HG02852 (cell line): ENCODE results near the gene CYSTM1.

Experiments used
- ATAC-seq: cut with Tn5 transposase; IDR thresholded peaks from one replicate; pipeline ENCODE4 v1.9.1; 2021; ENCODE audit warnings: mild to moderate bottlenecking, moderate library complexity; ENCODE audit not compliant: unreplicated experiment

CYSTM1 gene

GRCh38 chr5:140232731-140233130 lies 57.7 kb downstream of the CYSTM1 start:
- ATAC-seq, result no peak

DNA sequence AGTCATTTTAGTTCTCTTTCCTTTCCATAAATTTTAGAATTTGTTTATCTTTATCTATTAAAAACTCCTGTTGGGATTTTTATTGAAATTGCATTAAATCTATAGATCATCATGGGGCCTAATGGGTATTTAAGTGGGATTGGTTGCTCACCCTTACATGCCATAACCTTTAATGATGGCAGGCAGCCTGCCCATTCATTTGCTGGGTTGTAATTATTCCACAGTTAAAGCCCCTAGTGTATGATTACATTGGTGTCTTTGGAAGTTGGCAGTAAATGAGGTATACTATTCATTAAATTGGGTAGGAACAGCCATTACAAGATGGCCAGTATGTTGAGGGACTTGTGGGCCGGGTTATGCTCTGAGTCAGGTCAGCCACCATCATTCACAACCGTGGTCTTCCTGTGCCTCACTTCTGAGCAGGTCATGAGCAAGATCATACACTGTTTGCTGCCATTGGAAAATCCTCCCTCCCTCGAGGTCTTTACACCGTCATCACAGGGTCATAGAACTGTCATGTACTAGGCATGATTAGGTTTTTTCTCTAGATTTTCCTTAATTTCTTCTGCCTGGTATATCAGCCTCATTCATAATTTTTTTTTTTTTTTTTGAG lies 59.5 kb downstream of the CYSTM1 start:
- ATAC-seq, result no peak

DNA sequence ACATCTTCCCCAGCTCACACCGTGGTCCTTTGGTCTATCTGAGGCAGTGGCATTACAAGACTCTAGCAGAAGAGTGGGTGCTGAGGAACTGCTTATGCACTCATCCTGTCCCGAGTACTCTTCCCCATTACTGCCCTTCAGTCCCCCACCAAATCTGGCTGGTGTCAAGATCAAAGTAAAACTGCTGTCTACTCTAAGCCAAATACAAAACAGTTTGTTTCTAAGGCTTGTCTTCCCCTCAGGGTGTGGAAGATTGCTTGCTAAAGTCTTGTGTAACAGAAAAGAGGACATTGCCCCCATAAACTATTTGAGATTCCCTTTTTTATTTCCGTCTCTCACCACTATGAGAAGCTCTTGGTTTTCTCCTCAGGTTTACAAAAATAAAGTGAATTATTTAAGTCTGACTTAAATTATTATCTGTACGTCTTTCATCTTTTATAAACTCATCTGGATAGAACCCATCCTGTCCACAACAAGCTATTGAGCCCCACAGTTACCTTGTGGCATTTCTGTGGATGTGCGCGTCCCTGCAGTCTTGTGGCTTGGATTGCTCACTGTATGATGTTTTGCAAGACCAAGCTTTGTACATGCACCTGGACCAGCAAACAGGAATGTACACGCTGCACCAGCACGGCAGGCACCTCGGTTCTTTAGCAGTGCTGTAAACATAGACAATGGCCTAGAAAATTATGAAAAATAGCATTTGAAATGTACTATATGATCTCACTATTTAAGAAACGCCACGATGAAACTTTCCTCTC lies 61.0 kb downstream of the CYSTM1 start:
- no peak for ATAC-seq

DNA sequence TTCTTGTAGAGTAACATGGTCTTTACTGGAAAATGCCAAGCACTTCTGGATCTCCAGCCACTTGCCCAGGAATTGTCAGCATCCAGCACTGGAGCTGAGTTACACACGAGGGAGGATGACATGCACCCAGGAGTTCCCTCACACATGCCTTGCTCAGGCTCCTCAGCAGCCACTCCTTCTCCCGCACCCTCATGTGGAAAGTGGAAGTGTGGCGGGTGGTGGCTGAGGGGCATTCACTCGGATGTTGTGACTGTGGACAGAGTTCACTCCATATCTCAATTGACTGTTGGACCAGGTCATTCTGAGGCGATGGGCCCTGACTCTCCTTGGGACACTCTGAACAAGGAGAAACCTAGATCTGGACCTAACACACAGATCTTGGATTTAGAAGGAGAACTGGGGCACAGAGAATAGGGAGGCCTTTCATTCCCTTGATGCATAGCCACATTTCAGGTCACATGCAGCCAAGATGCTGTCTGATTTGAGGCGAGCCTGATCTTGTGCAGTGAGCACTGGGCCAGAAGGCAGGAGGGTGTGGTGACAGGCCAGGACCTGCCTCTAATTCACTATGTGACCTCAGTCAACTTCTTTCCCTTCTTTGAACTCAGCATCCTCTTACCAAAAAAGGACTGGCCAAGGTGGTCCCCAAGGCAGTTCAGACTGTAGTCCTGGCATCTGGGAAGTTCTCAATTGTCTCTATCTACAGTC lies 62.1 kb downstream of the CYSTM1 start:
- no peak for ATAC-seq

- ATAC-seq, result no peak
Measured at GRCh38 chr5:140238756-140239155, 63.8 kb downstream of the CYSTM1 start.

- ATAC-seq, result no peak
Measured at GRCh38 chr5:140239461-140239860, 64.5 kb downstream of the CYSTM1 start.

GRCh38 chr5:140239939-140240700 lies 65.1 kb downstream of the CYSTM1 start:
- ATAC-seq, result peak; percentile 49

GRCh38 chr5:140240987-140241706 lies 66.2 kb downstream of the CYSTM1 start:
- no peak for ATAC-seq

- ATAC-seq, result no peak
Measured at GRCh38 chr5:140242099-140242498, 67.1 kb downstream of the CYSTM1 start.

DNA sequence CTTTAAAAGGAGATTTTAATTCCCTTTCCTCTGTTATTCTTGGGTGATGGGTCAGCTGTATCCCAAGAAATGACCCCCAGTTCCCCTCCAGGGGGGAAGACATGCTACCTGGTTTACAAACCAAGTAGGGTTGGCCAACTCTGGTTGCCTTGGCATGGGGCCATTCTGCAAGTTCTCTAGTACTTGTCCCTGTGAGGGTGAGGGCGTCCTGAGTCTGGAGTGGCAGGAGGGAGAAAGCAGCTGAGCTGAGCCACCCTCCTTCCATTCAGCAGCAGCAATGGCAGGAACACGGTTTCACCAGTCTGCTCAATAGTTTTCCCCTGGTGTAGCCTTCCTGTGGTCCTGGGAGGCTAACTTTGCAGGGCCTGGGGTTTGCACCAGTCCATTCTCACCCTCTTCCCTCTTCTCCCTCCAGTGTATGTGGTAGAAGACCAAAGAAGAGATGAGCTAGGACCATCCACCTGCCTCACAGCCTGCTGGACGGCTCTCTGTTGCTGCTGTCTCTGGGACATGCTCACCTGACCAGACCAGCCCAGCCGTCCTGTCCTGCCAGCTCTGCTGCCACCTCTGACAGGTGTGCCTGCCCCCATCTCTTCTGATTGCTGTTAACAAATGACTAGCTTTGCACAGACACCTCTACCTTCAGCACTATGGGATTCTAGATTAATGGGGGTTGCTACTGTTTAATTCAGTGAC lies 68.0 kb downstream of the CYSTM1 start:
- ATAC-seq, result no peak

DNA sequence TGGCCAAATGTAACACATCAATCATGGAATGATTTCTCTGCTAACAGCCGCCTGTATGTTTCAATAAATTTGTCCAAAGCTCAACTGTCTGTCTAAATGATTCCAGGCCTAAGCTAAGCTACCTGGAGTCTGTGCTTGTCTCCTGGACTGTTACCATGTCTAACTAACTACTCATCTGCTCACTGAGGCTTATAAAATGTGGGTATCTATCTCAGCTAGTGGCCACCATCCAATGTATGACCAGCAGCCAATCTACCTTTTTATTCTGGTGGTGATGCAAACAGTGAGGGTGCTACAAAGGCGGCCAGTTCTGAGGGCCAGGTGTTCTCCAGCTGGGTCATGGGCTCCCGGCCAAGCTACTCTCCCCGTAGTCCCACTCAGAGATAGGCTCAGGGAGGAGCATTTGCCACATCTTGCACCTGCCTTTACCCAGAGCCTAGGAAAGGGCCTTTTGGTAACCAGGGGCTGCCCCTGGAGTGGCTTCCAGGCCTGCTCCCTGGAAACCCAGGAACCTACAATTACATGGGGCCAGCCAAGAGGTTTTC lies 68.8 kb downstream of the CYSTM1 start:
- no peak for ATAC-seq

DNA sequence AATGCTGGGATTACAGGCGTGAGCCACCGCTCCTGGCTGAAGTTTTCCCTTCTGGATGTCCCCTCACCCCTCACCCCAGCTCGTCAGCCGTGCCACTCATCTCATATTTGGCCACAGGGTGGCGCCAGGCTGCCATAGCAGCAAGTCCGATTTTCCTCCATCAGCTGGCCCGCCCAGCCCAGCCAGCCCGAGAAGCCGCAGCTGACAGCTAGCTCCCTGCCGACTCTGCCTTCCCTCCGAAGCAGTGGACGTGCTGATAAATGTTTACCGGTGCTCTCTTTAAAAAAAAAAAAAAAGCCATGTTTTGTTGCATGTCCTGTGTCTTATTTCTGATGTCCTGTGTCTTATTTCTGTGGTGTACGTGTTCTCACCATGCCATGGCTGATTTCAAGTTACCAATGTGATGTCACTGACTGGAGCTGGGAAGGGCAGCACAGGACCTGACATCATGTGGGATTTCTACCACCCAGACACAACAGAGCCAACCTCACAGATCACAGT lies 69.6 kb downstream of the CYSTM1 start:
- ATAC-seq, result no peak

DNA sequence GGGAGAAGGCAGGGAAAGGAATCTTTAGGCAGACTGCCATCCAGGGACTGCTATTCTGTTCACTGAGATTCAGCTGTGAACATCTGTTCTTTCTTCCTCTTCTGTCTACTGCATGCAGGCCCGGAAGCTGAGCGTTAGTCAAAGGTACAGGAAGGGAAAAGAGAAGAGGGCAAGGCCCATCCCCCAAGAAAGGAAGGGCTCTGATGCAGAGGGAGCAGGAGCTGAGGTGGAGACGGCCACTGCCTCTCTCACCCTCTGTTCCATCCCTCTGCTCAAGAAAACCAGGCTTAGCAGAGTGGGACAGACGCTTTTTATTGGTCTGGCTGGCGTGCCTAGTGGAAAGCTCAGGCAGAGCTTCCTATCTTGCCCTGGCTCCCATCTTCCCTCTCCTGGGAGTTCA lies 70.4 kb downstream of the CYSTM1 start:
- no peak for ATAC-seq

GRCh38 chr5:140245926-140246325 lies 70.9 kb downstream of the CYSTM1 start:
- no peak for ATAC-seq

DNA sequence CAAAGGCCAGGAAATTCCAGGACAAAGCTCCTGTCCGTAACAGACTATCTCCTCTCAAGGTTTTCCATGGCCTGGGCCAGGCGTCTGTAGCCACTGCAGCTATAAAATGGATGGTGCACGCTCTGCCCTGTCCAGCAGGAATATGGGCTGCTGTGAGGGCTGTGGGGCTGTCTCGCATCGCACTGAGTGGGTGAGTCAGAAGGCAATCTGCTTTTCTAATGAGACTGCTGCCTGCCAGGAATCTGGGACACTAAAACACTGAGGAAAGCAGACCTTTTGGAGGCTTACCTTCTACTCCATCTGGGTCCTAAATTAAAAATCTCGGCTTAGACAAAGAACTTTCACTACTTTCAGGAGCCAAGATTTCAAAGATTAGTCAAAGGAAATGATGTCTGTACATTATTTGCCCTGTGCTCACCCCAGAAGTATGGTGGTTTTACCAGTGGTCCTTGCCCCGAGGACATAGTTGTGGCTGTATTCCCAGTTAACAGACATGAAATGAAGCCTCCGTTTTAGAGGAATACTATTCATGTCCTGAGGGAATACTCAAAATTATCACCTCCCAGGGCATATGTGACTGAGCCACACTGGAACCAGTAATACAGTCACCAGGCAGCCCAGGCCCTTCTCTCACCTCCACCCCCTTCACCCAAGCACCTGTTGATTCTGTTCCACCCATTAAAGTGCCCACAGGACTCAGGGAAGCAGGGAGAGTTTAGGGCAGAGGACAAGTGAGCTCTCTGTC lies 71.6 kb downstream of the CYSTM1 start:
- no peak for ATAC-seq

DNA sequence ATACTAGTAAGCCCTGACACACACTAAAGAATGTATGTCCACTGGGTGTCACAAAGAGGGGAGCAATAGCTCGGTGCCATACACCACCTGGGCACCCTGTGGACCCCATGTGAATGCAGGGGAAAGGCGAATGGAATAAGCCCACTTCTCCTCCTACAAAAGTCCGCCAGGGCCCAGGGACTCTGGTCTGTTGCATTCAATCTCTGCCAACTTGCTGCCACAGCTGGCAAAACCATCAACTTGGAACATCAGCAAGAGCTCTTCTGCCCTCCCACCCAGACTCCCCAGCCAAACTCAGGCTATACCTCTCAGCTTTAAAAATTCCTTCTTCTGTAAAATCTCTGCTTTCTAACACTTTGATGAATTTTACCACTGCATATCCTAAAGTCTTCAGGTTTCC lies 73.4 kb downstream of the CYSTM1 start:
- ATAC-seq, result no peak

DNA sequence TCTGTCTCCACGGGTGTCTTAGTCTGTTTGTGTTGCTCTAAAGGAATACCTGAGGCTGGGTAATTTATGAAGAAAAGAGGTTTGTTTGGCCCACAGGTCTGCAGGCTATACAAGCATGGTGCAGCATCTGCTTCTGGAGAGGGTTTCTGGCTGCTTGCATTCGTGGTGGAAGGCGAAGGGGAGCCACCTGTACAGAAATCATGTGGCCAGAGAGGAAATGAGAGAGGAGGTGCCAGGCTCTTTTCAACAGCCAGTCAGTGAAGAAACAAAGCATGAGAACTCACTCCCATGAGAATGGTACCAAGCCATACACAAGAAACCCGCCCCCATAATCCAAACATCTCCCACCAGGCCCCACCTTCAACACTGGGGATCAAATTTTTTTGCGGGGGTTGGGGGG lies 74.5 kb downstream of the CYSTM1 start:
- ATAC-seq, result no peak

DNA sequence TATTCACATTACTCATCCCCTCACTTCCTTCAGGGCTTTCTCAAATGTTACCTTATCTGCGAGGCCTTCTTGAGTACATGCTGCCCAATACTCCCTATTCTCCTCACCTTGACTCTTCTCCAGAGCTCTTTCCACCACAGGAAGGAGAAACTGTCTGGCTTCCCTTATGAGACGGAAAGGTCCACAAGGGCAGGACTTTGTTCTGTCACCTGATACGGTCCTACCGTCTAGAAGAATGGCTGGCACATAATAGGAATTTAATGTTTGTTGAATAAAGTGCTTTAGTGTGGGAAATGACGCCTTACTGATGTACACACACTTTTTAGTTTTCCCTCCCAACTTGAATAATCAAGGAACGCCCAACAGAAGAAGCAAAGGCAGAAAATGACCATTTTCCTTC lies 75.4 kb downstream of the CYSTM1 start:
- ATAC-seq, result no peak

- ATAC-seq, result peak; percentile 72
Measured at GRCh38 chr5:140251527-140251973, 76.6 kb downstream of the CYSTM1 start.
